NCI-H2196 (cell line): ENCODE measurements around the gene HIC1.
"Not testable (repeated sequence)": the region's sequence is repeated elsewhere in the genome, so short reads cannot be mapped to it uniquely, and the experiment has no call there.

Experiments
- DNase-seq: peaks from one replicate; lab custom pipeline; 2025; ENCODE audit not compliant: unreplicated experiment; lab: John Stamatoyannopoulos, UW

Gene HIC1

DNA sequence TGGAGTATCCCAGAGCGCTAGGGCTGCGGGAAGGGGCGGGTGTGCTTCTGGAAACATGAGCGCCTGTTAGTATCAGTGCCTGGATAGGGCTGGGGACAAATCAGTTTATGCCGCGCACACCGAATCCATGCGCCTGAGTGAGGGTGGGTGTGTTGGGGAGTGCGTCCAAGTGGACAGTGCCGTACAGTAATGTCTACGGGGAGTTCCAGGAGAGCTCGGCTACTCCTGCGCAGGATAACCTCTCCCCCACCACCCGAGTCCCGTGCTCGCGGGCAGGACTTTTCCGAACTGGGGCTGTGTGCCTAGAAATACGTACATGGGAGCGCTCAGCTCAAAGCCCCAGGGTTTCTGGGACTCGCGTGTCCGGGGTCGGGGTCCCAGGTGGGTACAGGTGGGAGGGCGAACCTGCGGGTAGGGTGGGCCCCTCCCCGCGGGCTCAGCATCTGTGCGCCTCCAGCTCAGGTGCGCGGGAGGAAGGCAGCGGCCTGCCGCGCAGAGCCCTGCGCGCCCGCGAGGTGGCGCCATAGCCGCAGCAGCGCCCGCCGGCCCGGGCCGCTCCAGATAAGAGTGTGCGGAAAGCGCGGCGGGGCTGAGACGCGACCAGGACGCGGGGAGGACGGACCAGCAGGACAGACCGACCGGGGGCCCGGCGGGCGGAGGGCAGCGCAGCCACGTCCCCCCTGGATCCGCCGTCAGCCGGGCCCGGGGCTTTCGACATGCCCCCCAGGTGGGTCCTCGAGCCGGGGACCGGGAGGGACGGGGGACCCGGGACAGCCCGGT, at the start of gene HIC1:
HIC1 (plus strand) TSS at position 592 of the 780 bp plus-strand sequence. CDS start 1,588 bp downstream, outside the sequence.
- DNase-seq, result peak; percentile 44

DNA sequence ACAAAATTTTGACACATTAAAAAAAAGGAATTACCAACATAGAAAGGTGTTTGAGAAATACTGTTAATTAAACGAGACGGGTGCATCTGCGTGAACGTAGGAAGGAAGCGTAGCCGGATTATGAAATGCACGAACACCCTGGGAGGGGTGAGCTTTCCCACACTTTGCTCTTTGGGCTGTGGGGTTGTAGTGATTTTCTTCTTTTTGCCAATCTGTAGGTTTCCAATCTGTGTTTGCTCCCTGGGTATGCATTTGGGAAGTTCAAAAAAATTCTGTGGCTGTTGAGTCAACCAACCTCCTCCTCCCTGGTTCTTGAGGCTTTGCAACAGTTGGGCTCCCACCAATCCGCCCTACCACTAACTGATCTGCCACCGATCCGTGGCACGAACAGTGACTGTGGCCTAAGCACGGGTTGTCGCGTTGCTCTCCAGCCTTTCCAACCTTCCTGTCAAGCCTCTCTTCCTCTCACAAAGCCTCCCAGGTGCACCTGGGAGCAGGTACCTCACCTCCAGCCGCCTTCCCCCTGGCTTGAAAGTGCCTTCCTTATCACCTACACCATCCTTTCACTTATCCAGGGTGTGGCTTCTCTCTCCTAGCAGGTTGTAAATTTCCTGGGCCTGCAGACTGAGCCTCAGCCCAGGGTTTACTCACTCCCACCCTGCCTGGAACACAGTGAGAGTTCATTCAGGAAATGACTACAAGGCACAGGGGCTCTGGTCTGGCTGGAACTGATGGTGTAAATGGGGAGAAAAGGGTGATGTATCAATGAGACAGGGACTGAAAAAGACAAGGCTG, 46.4 kb upstream of the HIC1 start:
- DNase-seq, result no peak

DNA sequence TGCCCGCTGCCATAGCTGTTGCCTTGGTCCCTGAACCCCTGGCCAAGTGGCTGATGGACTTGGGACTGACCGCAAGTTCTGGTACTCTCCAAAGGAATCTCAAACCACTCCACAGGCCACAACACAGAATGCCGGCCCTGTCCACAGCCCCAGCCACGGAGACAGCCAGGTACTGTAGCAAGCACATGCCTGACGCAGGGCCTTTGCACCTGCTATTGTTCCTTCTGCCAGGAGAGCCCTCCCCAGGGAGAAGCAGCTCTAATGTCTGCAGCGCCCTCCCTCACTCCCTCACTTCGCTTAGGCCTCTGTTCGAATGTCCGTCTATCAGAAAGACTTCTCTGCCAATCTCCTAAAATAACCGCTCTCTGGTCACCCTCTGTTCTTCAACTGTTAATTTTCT, 45.2 kb upstream of the HIC1 start:
- DNase-seq, result no peak

DNA sequence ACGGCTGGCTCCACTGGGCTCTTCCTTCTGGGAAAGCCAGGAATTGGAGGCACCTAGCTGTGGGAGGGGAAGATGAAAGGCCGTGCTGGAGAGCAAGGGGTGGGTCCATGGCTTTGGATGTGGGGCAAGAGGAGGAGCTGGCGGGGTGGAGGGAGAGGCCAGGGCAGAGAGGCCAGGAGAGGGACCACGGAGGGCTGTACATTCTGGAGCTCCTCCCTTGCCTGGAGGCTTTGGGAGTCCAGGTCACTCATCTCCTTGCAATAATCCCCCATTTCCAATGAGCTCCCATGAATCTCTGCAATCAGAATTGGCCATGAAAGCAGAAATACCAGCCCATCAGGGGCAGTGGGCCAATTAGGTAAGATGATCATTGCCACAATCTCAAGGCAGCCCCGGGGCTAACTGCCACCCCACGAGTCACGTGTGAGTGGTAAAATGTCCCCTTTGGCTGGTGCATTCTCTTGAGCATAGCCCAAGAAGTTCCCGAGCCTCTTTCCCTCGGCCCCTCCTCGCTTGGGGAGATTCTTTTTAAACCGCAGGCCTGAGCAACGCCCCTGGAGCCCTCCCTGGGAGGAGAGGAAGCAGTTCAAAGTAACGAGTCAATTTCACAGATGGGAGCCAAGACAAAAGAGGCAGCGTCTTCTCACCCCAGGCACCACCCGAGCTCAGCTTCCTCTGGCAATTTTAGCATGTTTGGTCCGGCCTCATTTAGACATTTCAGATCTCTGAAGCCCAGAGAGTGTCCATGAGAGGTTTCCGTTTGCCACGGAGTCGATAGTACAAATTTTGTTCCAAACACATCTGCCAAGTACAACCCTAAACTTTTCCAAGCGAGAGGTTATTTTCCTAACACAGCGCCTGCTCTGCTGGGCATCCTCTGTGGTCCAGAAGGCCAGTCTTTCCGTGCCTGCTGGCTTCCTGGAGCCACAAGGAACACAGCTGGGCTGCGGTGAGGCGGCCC, 43.2 kb upstream of the HIC1 start:
- peak; percentile 48 for DNase-seq

DNA sequence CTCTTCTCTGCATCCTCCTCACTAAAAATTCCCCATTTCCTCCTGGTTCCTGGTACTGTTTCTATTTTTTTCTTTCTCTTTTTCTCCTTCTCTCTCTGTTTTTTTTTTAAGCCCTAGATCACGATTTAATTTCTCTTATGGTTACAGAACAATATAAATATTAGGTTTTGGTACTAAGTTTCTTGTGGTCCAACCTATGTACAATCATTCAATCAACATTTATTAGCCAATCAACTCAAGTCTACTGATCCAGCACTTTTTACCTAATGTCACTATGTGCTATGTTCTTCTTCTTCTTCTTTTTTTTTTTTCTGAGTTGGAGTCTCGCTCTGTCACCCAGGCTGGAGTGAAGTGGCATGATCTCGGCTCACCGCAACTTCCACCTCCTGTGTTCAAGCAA, 42.4 kb upstream of the HIC1 start:
- DNase-seq, result no peak

GRCh38 chr17:2013220-2013993, 41.5 kb upstream of the HIC1 start:
- not testable (repeated sequence) for DNase-seq

- no peak for DNase-seq
Measured at GRCh38 chr17:2013994-2014317, 40.9 kb upstream of the HIC1 start.

DNA sequence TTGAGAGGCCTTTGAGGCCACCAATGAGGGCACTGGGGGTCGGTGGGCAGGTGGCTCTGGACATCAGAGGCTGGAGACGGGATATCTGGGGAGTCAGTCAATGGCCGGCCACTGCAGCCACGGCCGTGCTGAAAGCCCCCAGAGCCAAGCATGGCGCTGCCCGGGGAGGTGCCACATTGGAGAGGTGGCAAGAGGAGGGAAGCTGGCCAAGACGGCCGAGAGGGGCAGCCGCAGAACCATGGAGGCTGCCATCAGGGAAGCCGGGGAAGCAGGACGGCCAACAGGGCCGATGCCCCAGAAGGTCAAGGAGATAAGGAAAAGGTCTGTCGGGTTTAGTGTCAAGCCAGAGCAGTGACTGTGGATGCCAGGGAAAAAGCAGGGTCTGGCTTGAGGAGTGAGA, 39.6 kb upstream of the HIC1 start:
- no peak for DNase-seq

DNA sequence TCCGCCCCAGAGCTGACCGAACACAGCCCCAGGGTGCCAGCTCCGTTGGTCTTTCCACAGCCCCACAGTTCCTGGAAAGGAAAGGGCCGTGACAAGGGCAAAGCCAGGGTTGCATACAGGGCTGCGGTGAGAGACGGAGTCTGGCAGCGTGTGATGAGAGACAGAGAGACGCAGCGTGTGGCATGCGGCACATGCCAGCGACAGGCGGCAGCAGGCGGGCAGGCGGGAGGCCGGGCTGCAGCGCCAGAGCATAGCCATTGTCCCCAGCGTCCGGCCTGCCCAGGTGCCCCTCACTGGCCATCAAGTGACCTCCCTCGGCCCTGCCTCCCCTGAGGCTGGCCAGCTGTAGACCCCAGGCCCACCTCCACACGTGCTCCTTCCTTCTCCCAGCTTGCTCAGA, 38.4 kb upstream of the HIC1 start:
- no peak for DNase-seq

GRCh38 chr17:2017274-2017941, 37.5 kb upstream of the HIC1 start:
- no peak for DNase-seq

DNA sequence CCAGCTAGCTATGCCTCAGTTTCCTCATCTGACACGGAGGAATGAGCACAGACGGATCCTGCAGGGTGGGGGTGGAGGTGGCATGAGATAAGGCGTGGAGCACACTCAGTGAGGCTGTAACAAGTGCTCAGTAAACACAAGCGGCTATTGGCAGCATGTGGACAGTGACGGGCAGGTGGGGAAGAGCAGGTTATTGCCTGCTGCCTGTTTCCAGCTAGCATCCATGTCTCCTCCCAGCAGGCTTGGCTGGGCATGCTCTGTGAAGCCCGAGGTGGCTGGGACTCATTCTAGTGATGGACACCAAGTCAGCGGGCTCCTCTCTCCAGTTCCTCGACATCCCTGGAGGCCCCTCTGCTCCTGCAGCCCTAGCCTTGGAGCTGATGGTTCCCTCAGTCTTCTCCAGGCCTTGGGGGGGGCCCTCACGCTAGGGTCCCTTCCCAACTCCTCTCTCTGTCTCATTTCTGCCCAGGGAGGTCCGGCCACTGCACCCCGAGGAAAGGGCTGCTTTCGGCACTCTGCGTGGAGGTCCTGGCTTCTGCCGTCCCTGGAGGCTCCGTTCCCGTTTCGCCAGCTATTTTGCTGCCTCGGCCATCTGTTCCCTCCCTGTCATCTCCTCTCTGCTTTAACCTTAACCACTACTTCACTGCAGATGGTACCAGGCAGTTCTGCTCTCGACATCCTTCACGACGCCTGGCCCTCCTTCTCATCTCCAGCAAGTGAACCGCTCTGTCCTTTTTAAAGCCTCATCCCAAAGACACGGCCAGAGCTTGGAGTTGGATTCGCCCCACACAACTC, 36.0 kb upstream of the HIC1 start:
- peak; percentile 5 for DNase-seq

GRCh38 chr17:2019723-2020122, 35.2 kb upstream of the HIC1 start:
- no peak for DNase-seq

DNA sequence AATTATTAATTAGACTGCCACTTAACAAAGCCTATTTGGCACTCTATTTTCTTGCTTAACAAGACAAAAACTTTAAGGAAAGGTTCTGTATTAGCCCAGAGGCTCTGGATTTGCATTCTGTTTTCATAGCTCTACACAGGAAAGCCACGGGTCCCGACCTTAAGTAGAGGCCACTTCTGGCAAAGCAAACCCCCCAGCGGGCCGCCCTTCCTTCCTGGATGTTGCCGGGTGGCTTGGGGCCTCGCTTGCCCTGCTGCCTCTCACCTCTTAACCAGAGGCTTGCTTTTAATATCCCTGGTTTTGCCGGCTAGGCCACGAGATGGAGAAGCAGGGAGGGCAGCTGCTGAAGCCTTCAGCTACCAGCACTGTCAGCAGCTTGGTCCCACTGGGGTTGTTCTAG, 34.2 kb upstream of the HIC1 start:
- no peak for DNase-seq

DNA sequence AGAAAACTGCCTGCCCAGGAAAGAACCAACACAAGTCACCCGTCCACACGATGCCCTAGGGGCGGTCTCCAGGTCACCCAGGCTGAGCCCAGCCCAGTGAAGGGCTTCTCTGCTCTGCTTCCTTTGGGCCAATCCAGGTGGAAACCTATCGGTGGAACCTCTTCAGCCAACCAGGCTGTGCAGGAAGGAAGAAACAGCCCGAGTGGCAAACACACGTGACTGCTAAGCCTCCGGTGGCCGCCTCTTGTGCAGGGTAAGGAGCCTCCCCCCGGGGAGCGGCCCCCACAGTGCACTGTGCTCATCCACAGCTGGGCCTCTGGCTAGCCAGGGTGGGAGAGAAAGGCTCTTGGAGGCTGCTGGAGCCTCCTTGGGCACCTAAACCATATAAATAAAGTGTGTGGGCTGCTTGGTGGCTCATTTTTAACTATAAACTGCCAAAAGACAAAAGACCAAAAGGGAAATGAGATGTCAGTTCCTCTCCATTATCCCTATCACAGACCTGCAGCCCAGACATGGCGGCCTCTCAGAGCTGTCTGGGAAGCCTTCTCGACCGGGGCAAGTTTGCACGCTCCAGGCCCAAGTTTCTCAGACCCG, 32.2 kb upstream of the HIC1 start:
- no peak for DNase-seq

GRCh38 chr17:2023256-2023655, 31.6 kb upstream of the HIC1 start:
- no peak for DNase-seq

GRCh38 chr17:2023692-2024571, 31.0 kb upstream of the HIC1 start:
- peak; percentile 75 for DNase-seq

GRCh38 chr17:2024572-2025219, 30.2 kb upstream of the HIC1 start:
- no peak for DNase-seq
